ENCODE results near the gene SF3B5.

SF3B5 gene

DNA sequence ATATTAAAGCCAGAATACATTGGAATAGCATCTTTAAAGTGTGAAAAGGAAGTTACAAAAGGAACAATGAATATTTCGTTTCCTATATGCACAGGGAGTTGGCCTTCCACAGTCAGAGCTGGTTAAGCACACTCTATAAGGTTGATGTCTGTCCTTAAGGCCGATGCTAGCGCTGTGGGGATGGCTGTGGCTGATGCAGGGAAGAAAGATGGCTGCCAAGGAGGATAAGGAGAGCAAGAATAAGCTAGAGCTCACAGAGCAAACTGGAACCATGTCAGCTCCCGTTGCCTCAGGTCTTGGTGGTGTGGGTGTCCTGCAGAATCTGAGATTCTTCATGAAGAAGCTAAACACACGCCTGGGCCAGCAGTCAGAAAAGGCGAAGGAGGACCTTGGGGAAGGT is 34.1 kb upstream of the SF3B5 start:
- Histone ChIP-seq H3K4me1 (ENCODE audit: insufficient read depth, low read length, poor library complexity, severe bottlenecking) (no peaks in the 10 kb centered on the region), H3K27me3 (ENCODE audit: insufficient read depth, low read length, poor library complexity, severe bottlenecking) (no peaks in the 10 kb centered on the region), H3K36me3 (ENCODE audit: insufficient read depth, low read length) (no peaks in the 10 kb centered on the region), H2AFZ (ENCODE audit: low read length) (peak overlapping the region; percentile 62), H3K4me3 (ENCODE audit: low read length, poor library complexity, severe bottlenecking) (no peak overlapping the region), H3K9me2 (replicated peaks; ENCODE audit: low read depth, low read length) (no peaks in the 10 kb centered on the region), H3K9me3 (ENCODE audit: insufficient read depth, low read depth, low read length) (no peaks in the 10 kb centered on the region), H3K9ac (ENCODE audit: low read depth, low read length, poor library complexity, severe bottlenecking) (no peak overlapping the region), H4K20me1 (ENCODE audit: insufficient read depth, low read length, poor library complexity, severe bottlenecking) (no peaks in the 10 kb centered on the region), H3F3A (ENCODE audit: low read depth) (no peaks in the 10 kb centered on the region), H3K79me2 (ENCODE audit: insufficient read depth, low read length) (no peaks in the 10 kb centered on the region), H3K4me2 (ENCODE audit: low read depth, low read length, poor library complexity, severe bottlenecking) (no peak overlapping the region)
- TF ChIP-seq EZH2phosphoT487 (IDR thresholded peaks at IDR 0.05; ENCODE audit: borderline replicate concordance): no peak
- TF ChIP-seq, protein P1, sequence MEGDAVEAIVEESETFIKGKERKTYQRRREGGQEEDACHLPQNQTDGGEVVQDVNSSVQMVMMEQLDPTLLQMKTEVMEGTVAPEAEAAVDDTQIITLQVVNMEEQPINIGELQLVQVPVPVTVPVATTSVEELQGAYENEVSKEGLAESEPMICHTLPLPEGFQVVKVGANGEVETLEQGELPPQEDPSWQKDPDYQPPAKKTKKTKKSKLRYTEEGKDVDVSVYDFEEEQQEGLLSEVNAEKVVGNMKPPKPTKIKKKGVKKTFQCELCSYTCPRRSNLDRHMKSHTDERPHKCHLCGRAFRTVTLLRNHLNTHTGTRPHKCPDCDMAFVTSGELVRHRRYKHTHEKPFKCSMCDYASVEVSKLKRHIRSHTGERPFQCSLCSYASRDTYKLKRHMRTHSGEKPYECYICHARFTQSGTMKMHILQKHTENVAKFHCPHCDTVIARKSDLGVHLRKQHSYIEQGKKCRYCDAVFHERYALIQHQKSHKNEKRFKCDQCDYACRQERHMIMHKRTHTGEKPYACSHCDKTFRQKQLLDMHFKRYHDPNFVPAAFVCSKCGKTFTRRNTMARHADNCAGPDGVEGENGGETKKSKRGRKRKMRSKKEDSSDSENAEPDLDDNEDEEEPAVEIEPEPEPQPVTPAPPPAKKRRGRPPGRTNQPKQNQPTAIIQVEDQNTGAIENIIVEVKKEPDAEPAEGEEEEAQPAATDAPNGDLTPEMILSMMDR (conservative IDR thresholded peaks at IDR 0.05; ENCODE audit: low read length): no peak

DNA sequence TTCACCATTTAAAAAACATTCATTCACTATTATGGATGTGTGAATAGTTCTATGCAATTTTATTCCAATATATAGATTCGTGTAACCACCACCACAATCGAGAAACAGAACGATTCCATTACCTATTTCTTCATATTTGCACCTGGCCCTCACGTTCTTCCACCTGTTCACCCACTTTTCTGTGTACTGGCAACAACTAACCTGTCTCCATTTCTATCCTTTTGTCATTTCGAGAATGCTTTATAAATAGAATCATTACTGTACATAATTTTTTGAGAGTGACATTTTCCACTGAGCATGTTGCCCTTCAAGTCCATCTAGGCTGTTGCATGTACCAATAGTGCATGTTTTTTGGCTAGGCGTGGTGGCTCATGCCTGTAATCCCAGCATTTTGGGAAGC is 31.7 kb upstream of the SF3B5 start:
- Histone ChIP-seq H2AFZ (ENCODE audit: low read length) (no peak overlapping the region), H3K4me3 (ENCODE audit: low read length, poor library complexity, severe bottlenecking) (no peak overlapping the region), H3K9me2 (replicated peaks; ENCODE audit: low read depth, low read length) (no peaks in the 10 kb centered on the region), H3K9me3 (ENCODE audit: insufficient read depth, low read depth, low read length) (no peaks in the 10 kb centered on the region), H4K20me1 (ENCODE audit: insufficient read depth, low read length, poor library complexity, severe bottlenecking) (no peaks in the 10 kb centered on the region), H3K36me3 (ENCODE audit: insufficient read depth, low read length) (no peaks in the 10 kb centered on the region), H3K4me2 (ENCODE audit: low read depth, low read length, poor library complexity, severe bottlenecking) (no peak overlapping the region), H3K27me3 (ENCODE audit: insufficient read depth, low read length, poor library complexity, severe bottlenecking) (no peaks in the 10 kb centered on the region), H3K4me1 (ENCODE audit: insufficient read depth, low read length, poor library complexity, severe bottlenecking) (no peaks in the 10 kb centered on the region), H3K9ac (ENCODE audit: low read depth, low read length, poor library complexity, severe bottlenecking) (no peak overlapping the region), H3K79me2 (ENCODE audit: insufficient read depth, low read length) (no peaks in the 10 kb centered on the region), H3F3A (ENCODE audit: low read depth) (no peaks in the 10 kb centered on the region)
- TF ChIP-seq, protein P1 (conservative IDR thresholded peaks at IDR 0.05; ENCODE audit: low read length): no peak
- TF ChIP-seq EZH2phosphoT487 (IDR thresholded peaks at IDR 0.05; ENCODE audit: borderline replicate concordance): no peak

DNA sequence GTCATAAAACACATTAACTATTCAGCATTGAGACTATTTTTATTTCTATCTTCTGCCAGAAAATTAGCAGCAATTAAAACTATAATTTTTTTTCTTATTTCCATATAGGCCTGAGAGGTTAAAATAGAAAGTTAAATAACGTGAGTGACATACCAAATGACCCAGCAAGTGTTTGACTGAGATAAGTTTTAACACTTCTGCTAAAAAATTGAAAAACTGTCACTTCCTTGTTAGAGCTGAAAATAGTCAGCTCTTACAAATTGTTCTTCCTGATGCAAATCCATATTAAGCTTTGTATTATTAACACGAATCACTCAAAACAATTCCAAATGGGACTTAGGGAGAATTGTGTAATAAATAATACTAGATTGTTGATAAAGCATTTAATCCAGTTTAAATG is 28.5 kb upstream of the SF3B5 start:
- H4K20me1 ChIP-seq (ENCODE audit: insufficient read depth, low read length, poor library complexity, severe bottlenecking): no peaks in the 10 kb centered on the region
- no peak overlapping the region for H3K9ac ChIP-seq (ENCODE audit: low read depth, low read length, poor library complexity, severe bottlenecking)
- peak overlapping the region; percentile 79 for H2AFZ ChIP-seq (ENCODE audit: low read length)
- TF ChIP-seq, protein P1 (conservative IDR thresholded peaks at IDR 0.05; ENCODE audit: low read length): no peak
- TF ChIP-seq EZH2phosphoT487 (IDR thresholded peaks at IDR 0.05; ENCODE audit: borderline replicate concordance): no peak
- no peaks in the 10 kb centered on the region for H3K9me2 ChIP-seq (replicated peaks; ENCODE audit: low read depth, low read length)
- H3K4me1 ChIP-seq (ENCODE audit: insufficient read depth, low read length, poor library complexity, severe bottlenecking): no peaks in the 10 kb centered on the region
- no peaks in the 10 kb centered on the region for H3K27me3 ChIP-seq (ENCODE audit: insufficient read depth, low read length, poor library complexity, severe bottlenecking)
- H3K79me2 ChIP-seq (ENCODE audit: insufficient read depth, low read length): no peaks in the 10 kb centered on the region
- H3F3A ChIP-seq (ENCODE audit: low read depth): no peaks in the 10 kb centered on the region
- no peaks in the 10 kb centered on the region for H3K36me3 ChIP-seq (ENCODE audit: insufficient read depth, low read length)
- H3K9me3 ChIP-seq (ENCODE audit: insufficient read depth, low read depth, low read length): no peaks in the 10 kb centered on the region
- no peak overlapping the region for H3K4me2 ChIP-seq (ENCODE audit: low read depth, low read length, poor library complexity, severe bottlenecking)
- H3K4me3 ChIP-seq (ENCODE audit: low read length, poor library complexity, severe bottlenecking): no peak overlapping the region
